H1 (cell line): Measurements from ENCODE around the gene NKAIN1.

Experiments used
- RFX5 ChIP-seq: IDR thresholded peaks from 2 replicates; pipeline ENCODE4 v1.6.1; 2011; ENCODE audit warnings: low read depth, low read length, improper control_type of control experiment, borderline replicate concordance
- SRF ChIP-seq: IDR thresholded peaks from 2 replicates; pipeline ENCODE4 v1.6.1; 2011; ENCODE audit warnings: mild to moderate bottlenecking, low read depth, low read length, moderate library complexity

GRCh38 chr1:31203215-31203614 is 36.5 kb downstream of the NKAIN1 start:
- TF ChIP-seq RFX5 (no peak), SRF (no peak)
